HG02852 (cell line): ENCODE data around the gene HS6ST3.

Experiments
- ATAC-seq: cut with Tn5 transposase; IDR thresholded peaks from one replicate; pipeline ENCODE4 v1.9.1; 2021; ENCODE audit warnings: mild to moderate bottlenecking, moderate library complexity; ENCODE audit not compliant: unreplicated experiment

Gene HS6ST3

GRCh38 chr13:96862999-96863398 lies 773.1 kb downstream of the HS6ST3 start:
- ATAC-seq, result no peak

- ATAC-seq, result no peak
Observed at GRCh38 chr13:96871469-96871868, 781.6 kb downstream of the HS6ST3 start.

- ATAC-seq, result no peak
Observed at GRCh38 chr13:96880419-96880818, 790.5 kb downstream of the HS6ST3 start.
